GM12874 (cell line): ENCODE measurements around the gene RANBP3.

Experiments
- TF ChIP-seq, protein P1 (sequence below): IDR thresholded peaks from 2 replicates; pipeline ENCODE4 v1.5.1; 2011; ENCODE audit warnings: low read depth, mild to moderate bottlenecking, control low read depth, low read length, moderate library complexity; ENCODE audit not compliant: insufficient read depth

Gene RANBP3

DNA sequence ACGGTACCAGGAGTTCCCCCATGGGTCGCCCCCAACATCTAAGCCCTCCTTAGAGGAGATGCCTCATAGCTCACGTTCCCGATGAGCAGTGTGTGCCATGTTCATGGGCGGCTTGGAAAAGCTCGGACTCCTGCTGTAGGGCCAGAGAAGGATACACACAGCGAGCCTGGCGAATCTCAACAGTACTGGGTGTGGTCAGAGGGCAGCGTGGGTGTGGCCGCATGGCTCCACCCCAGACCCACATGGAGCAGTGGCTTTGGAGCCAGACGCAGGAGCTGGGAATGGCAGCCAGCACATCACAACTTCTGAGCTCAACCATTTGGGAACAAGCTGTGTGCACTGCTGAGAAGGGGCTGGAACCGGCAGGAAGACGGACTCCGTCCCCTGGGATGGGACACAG is 48.3 kb downstream of the RANBP3 start:
- TF ChIP-seq, protein P1, sequence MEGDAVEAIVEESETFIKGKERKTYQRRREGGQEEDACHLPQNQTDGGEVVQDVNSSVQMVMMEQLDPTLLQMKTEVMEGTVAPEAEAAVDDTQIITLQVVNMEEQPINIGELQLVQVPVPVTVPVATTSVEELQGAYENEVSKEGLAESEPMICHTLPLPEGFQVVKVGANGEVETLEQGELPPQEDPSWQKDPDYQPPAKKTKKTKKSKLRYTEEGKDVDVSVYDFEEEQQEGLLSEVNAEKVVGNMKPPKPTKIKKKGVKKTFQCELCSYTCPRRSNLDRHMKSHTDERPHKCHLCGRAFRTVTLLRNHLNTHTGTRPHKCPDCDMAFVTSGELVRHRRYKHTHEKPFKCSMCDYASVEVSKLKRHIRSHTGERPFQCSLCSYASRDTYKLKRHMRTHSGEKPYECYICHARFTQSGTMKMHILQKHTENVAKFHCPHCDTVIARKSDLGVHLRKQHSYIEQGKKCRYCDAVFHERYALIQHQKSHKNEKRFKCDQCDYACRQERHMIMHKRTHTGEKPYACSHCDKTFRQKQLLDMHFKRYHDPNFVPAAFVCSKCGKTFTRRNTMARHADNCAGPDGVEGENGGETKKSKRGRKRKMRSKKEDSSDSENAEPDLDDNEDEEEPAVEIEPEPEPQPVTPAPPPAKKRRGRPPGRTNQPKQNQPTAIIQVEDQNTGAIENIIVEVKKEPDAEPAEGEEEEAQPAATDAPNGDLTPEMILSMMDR = no peak

DNA sequence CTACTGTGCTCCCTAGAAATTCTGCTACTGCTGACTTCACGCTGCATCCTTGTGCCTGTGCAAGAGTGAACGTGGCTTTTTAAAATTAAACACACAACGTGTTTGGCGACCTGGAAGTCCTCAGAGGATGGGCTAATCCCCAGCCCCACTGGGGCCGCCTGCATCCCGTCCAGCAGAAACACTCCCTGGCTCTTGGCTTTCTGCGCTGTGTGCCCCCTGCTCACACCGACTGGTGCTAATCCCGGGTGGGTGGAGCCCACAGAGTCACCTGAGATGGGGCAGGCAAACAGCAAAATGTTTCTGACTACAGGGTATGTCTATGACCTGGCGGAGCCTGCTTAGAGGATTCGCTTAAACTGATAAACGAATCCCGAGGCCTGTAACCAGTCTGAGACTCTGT is 48.8 kb downstream of the RANBP3 start:
- TF ChIP-seq, protein P1 = no peak

DNA sequence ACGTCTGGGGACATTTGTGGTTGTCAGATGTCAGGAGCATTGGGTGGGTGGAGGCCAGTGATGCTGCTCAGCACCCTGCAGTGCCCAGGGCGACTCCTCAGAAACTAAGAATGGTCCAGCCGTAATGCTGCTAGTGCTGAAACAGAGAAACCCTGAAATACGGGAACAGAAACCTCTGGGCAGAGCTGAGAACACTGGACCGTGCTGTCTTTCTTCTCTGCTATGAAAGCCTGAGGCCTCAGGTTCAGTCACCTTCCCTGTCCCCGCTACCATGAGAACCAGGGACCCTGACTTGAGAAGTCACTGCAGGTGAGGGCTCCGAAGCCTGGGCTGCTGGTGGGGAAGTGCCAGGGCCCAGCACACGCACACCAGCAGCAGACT is 50.5 kb downstream of the RANBP3 start:
- TF ChIP-seq, protein P1 = no peak

DNA sequence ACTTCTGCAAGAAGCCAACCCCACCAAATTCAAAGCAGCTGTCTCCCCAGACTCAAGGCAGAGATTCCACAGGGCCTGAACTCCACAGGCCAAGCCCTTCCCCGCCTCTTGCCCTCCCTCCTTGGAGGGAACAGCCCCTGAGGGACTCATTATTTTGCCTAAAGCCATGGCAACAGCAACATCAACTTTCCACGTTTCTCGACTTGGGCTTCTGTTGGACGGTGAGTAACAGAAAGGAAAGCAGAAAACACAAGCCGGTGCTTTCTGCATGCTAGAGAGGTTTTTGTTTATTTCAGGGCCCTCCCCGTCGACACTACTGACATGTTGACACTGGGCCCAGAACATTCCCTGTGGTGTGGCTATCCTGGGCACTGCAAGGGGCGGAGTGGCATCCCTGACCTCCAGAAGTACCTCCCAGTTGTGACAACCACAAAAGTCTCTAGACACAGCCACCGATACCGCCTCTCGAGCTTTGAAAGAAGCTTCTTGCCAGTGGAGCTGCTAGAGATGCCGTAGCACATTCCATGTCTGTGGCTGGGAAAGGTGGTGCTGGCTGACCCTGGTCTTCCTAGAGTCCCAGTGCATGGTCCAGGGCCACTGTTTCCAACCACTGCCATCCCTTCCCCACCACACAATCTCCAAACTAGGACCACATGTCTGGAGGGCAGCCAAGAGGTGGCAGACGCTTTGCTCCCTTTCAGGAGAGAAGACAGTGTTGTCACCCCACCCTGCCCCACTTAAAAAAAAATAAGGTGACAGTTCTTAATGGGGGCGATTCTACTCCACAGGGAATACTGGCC is 51.1 kb downstream of the RANBP3 start:
- TF ChIP-seq, protein P1 = no peak

DNA sequence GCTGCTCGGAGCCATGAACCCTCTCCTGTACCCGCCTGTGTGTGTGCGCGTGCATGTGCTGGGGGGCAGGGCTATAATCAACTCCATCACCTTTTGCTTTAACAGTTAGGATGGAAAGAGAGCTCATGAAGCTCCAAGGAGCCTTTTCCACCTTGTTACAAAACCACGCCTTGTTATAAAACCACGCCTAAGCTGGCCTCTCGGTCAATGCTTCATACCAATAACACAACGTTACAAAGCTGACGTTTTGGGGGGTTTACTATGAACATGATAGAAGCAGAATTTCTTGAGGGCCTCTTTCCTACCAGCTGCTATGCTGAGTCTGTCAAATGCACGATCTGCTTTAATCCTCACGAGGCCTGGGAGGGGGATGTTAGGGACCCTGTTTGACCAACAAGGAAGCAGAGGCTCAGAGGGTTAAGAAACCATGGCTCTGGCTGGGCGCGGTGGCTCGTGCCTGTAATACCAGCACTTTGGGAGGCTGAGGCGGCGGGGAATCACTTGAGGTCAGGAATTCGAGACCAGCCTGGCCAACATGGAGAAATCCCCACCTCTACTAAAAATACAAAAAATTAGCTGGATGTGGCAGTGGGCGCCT is 52.0 kb downstream of the RANBP3 start:
- TF ChIP-seq, protein P1 = no peak

DNA sequence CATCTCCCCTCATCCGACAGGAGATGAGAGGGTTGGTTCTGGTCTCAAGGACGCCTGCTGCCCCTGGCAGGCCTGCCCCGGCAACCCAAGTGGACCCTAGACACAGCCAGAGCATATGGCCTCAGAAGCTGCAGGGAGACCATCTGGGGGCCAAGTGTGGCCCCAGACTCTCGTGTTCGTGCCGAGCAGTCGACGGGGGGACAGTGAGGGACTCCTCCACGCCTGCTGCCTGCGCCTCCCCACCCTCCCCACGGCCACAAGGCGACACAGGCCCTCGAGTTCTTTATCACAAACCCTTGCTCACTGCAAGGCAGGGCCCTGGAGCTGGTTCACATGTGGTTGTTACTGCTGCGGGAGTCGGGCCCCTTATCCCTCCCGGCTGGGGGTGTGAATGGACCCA is 54.6 kb downstream of the RANBP3 start:
- TF ChIP-seq, protein P1 = no peak

DNA sequence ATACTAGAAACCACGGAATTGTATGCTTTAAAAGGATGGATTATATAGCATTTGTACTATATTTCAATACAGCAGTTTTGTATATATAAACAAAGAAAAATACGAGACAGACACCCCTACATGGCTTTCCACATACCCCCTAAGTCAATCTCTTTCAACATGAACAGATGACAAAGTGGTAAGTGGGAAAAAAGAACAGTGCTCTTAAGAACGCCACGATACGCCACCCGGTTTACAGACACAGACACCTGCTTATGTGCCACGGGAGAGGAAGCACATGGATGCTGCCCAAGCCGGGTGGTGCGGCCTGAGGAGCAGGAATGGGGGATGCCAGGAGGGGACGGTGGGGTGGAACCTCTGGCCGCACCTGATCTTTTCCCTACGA is 55.8 kb downstream of the RANBP3 start:
- TF ChIP-seq, protein P1 = no peak
